Thyroid gland (tissue), 4 donors: ENCODE results near the gene ZNF407.

Experiments
- POLR2A ChIP-seq, 2 donors: fragments of 450-650 bp; IDR thresholded peaks; one replicate each; pipeline ENCODE4 v1.6.1; 2017; ENCODE audit warnings: antibody characterized with exemption in 2 of 2, mild to moderate bottlenecking in 2 of 2, moderate library complexity in 1 of 2
- TF ChIP-seq, protein P1 (sequence below), 6 experiments: fragments of 200-600 bp in 3 of 6; fragments of 450-650 bp in 3 of 6; sonication (generic) in 3 of 6; IDR thresholded peaks; one replicate each; pipeline ENCODE4 v1.5.1; 2016 to 2019; ENCODE audit warnings: antibody characterized with exemption in 6 of 6, mild to moderate bottlenecking in 2 of 6, inconsistent platforms in 1 of 6, moderate library complexity in 1 of 6

DNA sequence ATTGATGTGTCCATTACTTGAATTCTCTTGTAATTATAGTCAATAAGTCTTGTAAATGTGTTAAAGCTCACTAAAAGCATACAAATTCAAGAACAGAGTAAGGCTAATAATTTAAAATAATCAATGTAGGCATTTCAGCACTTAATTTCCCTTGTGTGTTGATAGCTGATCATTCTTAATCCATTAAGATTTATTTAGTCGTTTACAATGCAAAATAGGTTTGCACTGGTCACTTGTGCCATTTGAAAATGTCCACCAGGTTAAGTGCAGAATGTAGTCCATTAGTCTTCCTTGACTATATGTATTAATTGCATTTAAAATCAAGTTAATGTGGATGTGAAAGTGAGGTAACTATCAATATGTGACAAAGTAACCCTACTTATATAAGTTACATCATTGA lies 39.4 kb downstream of the ZNF407 start:
- TF ChIP-seq, protein P1, sequence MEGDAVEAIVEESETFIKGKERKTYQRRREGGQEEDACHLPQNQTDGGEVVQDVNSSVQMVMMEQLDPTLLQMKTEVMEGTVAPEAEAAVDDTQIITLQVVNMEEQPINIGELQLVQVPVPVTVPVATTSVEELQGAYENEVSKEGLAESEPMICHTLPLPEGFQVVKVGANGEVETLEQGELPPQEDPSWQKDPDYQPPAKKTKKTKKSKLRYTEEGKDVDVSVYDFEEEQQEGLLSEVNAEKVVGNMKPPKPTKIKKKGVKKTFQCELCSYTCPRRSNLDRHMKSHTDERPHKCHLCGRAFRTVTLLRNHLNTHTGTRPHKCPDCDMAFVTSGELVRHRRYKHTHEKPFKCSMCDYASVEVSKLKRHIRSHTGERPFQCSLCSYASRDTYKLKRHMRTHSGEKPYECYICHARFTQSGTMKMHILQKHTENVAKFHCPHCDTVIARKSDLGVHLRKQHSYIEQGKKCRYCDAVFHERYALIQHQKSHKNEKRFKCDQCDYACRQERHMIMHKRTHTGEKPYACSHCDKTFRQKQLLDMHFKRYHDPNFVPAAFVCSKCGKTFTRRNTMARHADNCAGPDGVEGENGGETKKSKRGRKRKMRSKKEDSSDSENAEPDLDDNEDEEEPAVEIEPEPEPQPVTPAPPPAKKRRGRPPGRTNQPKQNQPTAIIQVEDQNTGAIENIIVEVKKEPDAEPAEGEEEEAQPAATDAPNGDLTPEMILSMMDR (IDR thresholded peaks at IDR 0.05), result no peak
- TF ChIP-seq POLR2A (IDR thresholded peaks at IDR 0.05), result no peak
